Measurements from ENCODE around the gene CHML.

CHML gene

DNA sequence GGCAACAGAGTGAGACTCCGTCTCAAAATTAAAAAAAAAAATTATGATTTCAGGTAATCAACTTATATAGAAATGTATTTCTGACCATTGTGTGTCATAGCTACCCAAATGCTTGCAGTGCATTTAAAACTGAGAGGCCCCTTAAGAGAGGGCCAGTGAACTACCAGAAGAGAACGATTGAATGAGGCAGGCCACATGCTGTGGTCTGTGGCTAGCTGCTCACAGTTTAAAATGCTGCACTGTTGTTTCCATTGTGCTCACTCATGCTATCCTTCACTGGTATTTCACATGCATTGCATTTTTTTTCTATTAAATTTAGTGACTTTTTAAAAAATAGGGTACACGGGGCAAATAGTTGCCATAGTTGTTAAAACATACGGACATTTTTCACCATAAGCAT lies 26.0 kb downstream of the CHML start:
- Histone ChIP-seq H3K9ac (ENCODE audit: low read depth, low read length, poor library complexity, severe bottlenecking) (no peak overlapping the region), H2AFZ (ENCODE audit: low read length) (no peak overlapping the region), H3F3A (ENCODE audit: low read depth) (no peaks in the 10 kb centered on the region), H4K20me1 (ENCODE audit: insufficient read depth, low read length, poor library complexity, severe bottlenecking) (no peaks in the 10 kb centered on the region), H3K27me3 (ENCODE audit: insufficient read depth, low read length, poor library complexity, severe bottlenecking) (no peaks in the 10 kb centered on the region), H3K9me2 (replicated peaks; ENCODE audit: low read depth, low read length) (no peaks in the 10 kb centered on the region), H3K79me2 (ENCODE audit: insufficient read depth, low read length) (no peaks in the 10 kb centered on the region), H3K4me1 (ENCODE audit: insufficient read depth, low read length, poor library complexity, severe bottlenecking) (no peaks in the 10 kb centered on the region), H3K36me3 (ENCODE audit: insufficient read depth, low read length) (no peaks in the 10 kb centered on the region), H3K4me3 (ENCODE audit: low read length, poor library complexity, severe bottlenecking) (no peak overlapping the region), H3K9me3 (ENCODE audit: insufficient read depth, low read depth, low read length) (no peaks in the 10 kb centered on the region), H3K4me2 (ENCODE audit: low read depth, low read length, poor library complexity, severe bottlenecking) (no peak overlapping the region)
- TF ChIP-seq, protein P1, sequence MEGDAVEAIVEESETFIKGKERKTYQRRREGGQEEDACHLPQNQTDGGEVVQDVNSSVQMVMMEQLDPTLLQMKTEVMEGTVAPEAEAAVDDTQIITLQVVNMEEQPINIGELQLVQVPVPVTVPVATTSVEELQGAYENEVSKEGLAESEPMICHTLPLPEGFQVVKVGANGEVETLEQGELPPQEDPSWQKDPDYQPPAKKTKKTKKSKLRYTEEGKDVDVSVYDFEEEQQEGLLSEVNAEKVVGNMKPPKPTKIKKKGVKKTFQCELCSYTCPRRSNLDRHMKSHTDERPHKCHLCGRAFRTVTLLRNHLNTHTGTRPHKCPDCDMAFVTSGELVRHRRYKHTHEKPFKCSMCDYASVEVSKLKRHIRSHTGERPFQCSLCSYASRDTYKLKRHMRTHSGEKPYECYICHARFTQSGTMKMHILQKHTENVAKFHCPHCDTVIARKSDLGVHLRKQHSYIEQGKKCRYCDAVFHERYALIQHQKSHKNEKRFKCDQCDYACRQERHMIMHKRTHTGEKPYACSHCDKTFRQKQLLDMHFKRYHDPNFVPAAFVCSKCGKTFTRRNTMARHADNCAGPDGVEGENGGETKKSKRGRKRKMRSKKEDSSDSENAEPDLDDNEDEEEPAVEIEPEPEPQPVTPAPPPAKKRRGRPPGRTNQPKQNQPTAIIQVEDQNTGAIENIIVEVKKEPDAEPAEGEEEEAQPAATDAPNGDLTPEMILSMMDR (conservative IDR thresholded peaks at IDR 0.05; ENCODE audit: low read length), result no peak
- no peak for TF ChIP-seq EZH2phosphoT487 (IDR thresholded peaks at IDR 0.05; ENCODE audit: borderline replicate concordance)

DNA sequence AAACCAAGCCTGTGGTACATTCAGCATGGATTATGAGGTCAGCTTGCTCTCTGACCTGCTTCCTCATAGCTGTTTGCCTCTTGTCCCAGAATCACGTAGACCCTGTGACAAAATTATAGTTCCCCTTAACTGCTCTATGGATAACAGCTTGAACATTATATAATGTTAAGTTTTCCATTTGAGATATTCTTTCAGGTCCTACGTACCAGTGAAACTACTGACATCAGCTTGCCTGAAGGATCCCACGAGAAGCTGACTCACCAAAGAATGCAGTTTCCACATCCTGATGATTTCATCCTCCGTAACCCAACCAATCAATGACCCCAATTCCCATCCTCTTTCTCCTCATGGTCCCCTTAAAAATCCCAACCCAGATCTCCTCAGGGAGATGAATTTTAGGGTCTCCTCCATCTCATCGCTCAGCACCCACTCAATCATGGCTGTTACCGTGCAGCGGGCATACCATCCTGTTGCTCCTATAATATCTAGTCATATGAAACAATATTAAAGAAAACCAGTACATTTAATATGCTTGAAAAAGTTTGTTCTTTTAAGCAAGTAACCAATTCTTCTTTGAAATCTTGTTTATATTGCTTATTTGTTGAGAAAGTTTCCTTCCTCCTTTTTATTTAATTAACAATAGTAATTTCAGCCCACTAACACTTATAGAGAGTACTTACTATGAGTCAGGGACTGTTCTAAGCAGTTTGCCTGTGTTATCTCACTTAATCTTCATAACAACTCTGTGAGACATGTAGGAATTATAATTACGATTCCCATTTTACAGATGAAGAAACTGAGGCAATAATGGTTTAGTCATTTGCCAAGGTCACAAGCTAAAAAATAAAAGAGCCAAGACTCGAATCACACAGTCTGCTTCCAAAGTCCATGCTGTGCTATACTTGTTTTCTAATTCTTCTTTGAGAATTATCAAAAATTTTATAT lies 27.4 kb downstream of the CHML start:
- Histone ChIP-seq H3K27me3 (ENCODE audit: insufficient read depth, low read length, poor library complexity, severe bottlenecking) (no peaks in the 10 kb centered on the region), H3K36me3 (ENCODE audit: insufficient read depth, low read length) (no peaks in the 10 kb centered on the region), H3K79me2 (ENCODE audit: insufficient read depth, low read length) (no peaks in the 10 kb centered on the region), H3K4me2 (ENCODE audit: low read depth, low read length, poor library complexity, severe bottlenecking) (no peak overlapping the region), H3K4me3 (ENCODE audit: low read length, poor library complexity, severe bottlenecking) (no peak overlapping the region), H3K9me2 (replicated peaks; ENCODE audit: low read depth, low read length) (no peaks in the 10 kb centered on the region), H3K4me1 (ENCODE audit: insufficient read depth, low read length, poor library complexity, severe bottlenecking) (no peaks in the 10 kb centered on the region), H3K9me3 (ENCODE audit: insufficient read depth, low read depth, low read length) (no peaks in the 10 kb centered on the region), H3K9ac (ENCODE audit: low read depth, low read length, poor library complexity, severe bottlenecking) (no peak overlapping the region), H2AFZ (ENCODE audit: low read length) (no peak overlapping the region), H3F3A (ENCODE audit: low read depth) (no peaks in the 10 kb centered on the region), H4K20me1 (ENCODE audit: insufficient read depth, low read length, poor library complexity, severe bottlenecking) (no peaks in the 10 kb centered on the region)
- TF ChIP-seq, protein P1 (conservative IDR thresholded peaks at IDR 0.05; ENCODE audit: low read length), result no peak
- no peak for TF ChIP-seq EZH2phosphoT487 (IDR thresholded peaks at IDR 0.05; ENCODE audit: borderline replicate concordance)

GRCh38 chr1:241611736-241612135 lies 28.4 kb downstream of the CHML start:
- Histone ChIP-seq H3K36me3 (ENCODE audit: insufficient read depth, low read length) (no peaks in the 10 kb centered on the region), H3K9me2 (replicated peaks; ENCODE audit: low read depth, low read length) (no peaks in the 10 kb centered on the region), H3K4me1 (ENCODE audit: insufficient read depth, low read length, poor library complexity, severe bottlenecking) (no peaks in the 10 kb centered on the region), H3K9ac (ENCODE audit: low read depth, low read length, poor library complexity, severe bottlenecking) (no peak overlapping the region), H3K4me2 (ENCODE audit: low read depth, low read length, poor library complexity, severe bottlenecking) (no peak overlapping the region), H3K9me3 (ENCODE audit: insufficient read depth, low read depth, low read length) (no peaks in the 10 kb centered on the region), H3F3A (ENCODE audit: low read depth) (no peaks in the 10 kb centered on the region), H2AFZ (ENCODE audit: low read length) (0 out of 2 replicates have a peak overlapping the region, but pooled peaks have one; percentile 16), H3K79me2 (ENCODE audit: insufficient read depth, low read length) (no peaks in the 10 kb centered on the region), H4K20me1 (ENCODE audit: insufficient read depth, low read length, poor library complexity, severe bottlenecking) (no peaks in the 10 kb centered on the region), H3K4me3 (ENCODE audit: low read length, poor library complexity, severe bottlenecking) (no peak overlapping the region), H3K27me3 (ENCODE audit: insufficient read depth, low read length, poor library complexity, severe bottlenecking) (no peaks in the 10 kb centered on the region)
- no peak for TF ChIP-seq EZH2phosphoT487 (IDR thresholded peaks at IDR 0.05; ENCODE audit: borderline replicate concordance)
- TF ChIP-seq, protein P1 (conservative IDR thresholded peaks at IDR 0.05; ENCODE audit: low read length), result no peak
